Gastrocnemius medialis (tissue), 4 donors: ENCODE results near the gene CASKIN2. TPM values are rescaled to one million over a fixed set of nuclear protein-coding genes. Genes with fewer than 3 reads are reported as not detected.
"Not testable (repeated sequence)": the region's sequence is repeated elsewhere in the genome, so short reads cannot be mapped to it uniquely, and the experiment has no call there.

Experiments used
- ATAC-seq, 2 donors: fragments of 150-250 bp; one replicate each; pipeline ENCODE4 v1.9.1; 2016
- DNase-seq, 2 donors: peaks; one replicate each; pipeline ENCODE4 v3.0.0-alpha.2; 2019
- H3K27ac ChIP-seq, 4 donors: fragments of 200-600 bp; sonication (generic); 1 replicate in 1 of 4; 2 replicates in 3 of 4; pipeline ENCODE4 v1.5.1; 2016 to 2018; ENCODE audit warnings: mild to moderate bottlenecking in 2 of 4, moderate library complexity in 1 of 4
- H3K27me3 ChIP-seq, 3 donors: fragments of 200-600 bp; sonication (generic) in 2 of 3; 1 replicate in 1 of 3; 2 replicates in 2 of 3; pipeline versions ENCODE4 v1.5.1 to v1.6.0; 2016 to 2019; ENCODE audit warnings: mild to moderate bottlenecking in 1 of 3, moderate library complexity in 1 of 3
- H3K36me3 ChIP-seq, 2 donors: fragments of 200-600 bp; sonication (generic) in 1 of 2; one replicate each; pipeline ENCODE4 v1.5.1; 2017 to 2018
- H3K4me1 ChIP-seq, 2 donors: fragments of 200-600 bp; sonication (generic) in 1 of 2; one replicate each; pipeline ENCODE4 v1.5.1; 2016 to 2017; ENCODE audit warnings: mild to moderate bottlenecking in 2 of 2
- H3K4me3 ChIP-seq, 4 donors: fragments of 200-600 bp; sonication (generic) in 3 of 4; 1 replicate in 1 of 4; 2 replicates in 3 of 4; pipeline ENCODE4 v1.5.1; 2016 to 2019; ENCODE audit warnings: mild to moderate bottlenecking in 2 of 4
- H3K9me3 ChIP-seq, 3 donors: fragments of 200-600 bp; sonication (generic) in 2 of 3; 1 replicate in 1 of 3; 2 replicates in 2 of 3; pipeline ENCODE4 v1.5.1; 2016 to 2019
- POLR2A ChIP-seq, 2 donors: fragments of 450-650 bp; IDR thresholded peaks; one replicate each; pipeline ENCODE4 v1.6.1; 2017; ENCODE audit warnings: antibody characterized with exemption in 2 of 2, mild to moderate bottlenecking in 2 of 2, moderate library complexity in 2 of 2
- in situ Hi-C, 4 donors: fragments of 200-750 bp; cut with MboI; loops; one replicate each; pipeline versions ENCODE4 v1.15.0 to v1.8.0; 2017; ENCODE audit warnings: low sequenced_read_pairs in 4 of 4
- intact Hi-C: fragments of 100-400 bp; cut with DNase I; formaldehyde crosslinking; loops from one replicate; pipeline ENCODE4 v1.15.1; 2023; ENCODE audit warnings: low total_unique reads
- total RNA-seq, 4 donors: library from RNA; depleted of rRNA; stranded (reverse); fragments of >200 nt; gene quantifications; one replicate each; pipeline versions ENCODE4 v1.1.0 to v1.2.3, GENCODE V29; 2016
- TF ChIP-seq, protein P1 (sequence below), 5 experiments: fragments of 450-650 bp in 3 of 5; fragments of 200-600 bp in 2 of 5; sonication (generic) in 2 of 5; IDR thresholded peaks in 4 of 5; conservative IDR thresholded peaks in 1 of 5; 1 replicate in 4 of 5; 2 replicates in 1 of 5; pipeline ENCODE4 v1.5.1; 2016 to 2019; ENCODE audit warnings: antibody characterized with exemption in 5 of 5, mild to moderate bottlenecking in 3 of 5, moderate library complexity in 3 of 5

CASKIN2 gene
- total RNA-seq, 4 donors from 2014 or later: 11.3 to 24.1 (median 16.8) TPM

DNA sequence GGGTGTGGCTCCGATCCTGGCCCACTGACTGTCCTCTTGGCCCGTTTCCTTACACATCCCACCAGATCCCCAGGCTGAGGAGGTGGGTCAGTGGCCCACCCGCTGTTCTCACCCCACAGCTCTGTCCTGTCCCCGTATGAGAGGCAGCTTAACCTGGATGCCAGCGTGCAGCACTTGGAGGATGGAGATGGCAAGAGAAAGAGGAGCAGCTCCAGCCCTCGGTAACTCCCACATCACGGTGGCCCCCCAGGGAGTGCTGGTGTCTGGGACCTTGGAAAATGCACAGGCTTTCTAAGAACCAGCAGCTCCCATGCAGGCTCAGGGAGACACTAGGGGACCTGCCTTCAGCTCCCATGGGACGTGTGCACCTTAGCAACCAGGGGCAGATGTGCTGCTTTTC is 6.0 kb upstream of the CASKIN2 start:
- intact Hi-C loops: no loop called here
- in situ Hi-C loops: no loop called here
- Histone ChIP-seq H3K9me3 (no peaks in the 10 kb centered on the region), H3K4me3 (no peak overlapping the region), H3K27me3 (peaks cover 2 to 3% (median 3%) of the 10 kb centered on the region in 3 donors), H3K36me3 (peaks cover 0 to 6% of the 10 kb centered on the region in 2 donors), H3K4me1 (peaks cover 10 to 16% of the 10 kb centered on the region in 2 donors), H3K27ac (no peak overlapping the region)
- ATAC-seq: no peak
- DNase-seq: no peak
- TF ChIP-seq, protein P1, sequence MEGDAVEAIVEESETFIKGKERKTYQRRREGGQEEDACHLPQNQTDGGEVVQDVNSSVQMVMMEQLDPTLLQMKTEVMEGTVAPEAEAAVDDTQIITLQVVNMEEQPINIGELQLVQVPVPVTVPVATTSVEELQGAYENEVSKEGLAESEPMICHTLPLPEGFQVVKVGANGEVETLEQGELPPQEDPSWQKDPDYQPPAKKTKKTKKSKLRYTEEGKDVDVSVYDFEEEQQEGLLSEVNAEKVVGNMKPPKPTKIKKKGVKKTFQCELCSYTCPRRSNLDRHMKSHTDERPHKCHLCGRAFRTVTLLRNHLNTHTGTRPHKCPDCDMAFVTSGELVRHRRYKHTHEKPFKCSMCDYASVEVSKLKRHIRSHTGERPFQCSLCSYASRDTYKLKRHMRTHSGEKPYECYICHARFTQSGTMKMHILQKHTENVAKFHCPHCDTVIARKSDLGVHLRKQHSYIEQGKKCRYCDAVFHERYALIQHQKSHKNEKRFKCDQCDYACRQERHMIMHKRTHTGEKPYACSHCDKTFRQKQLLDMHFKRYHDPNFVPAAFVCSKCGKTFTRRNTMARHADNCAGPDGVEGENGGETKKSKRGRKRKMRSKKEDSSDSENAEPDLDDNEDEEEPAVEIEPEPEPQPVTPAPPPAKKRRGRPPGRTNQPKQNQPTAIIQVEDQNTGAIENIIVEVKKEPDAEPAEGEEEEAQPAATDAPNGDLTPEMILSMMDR (IDR thresholded peaks at IDR 0.05 in 4 of 5, conservative IDR thresholded peaks at IDR 0.05 in 1 of 5): no peak
- no peak for TF ChIP-seq POLR2A (IDR thresholded peaks at IDR 0.05)

GRCh38 chr17:75520413-75520812 is 5.1 kb upstream of the CASKIN2 start:
- H3K36me3 ChIP-seq, intact Hi-C loops, ATAC-seq, H3K27me3 ChIP-seq, H3K27ac ChIP-seq, H3K9me3 ChIP-seq, in situ Hi-C loops, H3K4me3 ChIP-seq, DNase-seq: not testable (repeated sequence)
- peaks cover 5 to 11% of the 10 kb centered on the region in 2 donors for H3K4me1 ChIP-seq

GRCh38 chr17:75518983-75519537 is 3.7 kb upstream of the CASKIN2 start:
- ATAC-seq (no peak), DNase-seq (no peak)
- H3K4me1 ChIP-seq: peaks cover 11 to 19% of the 10 kb centered on the region in 2 donors
- in situ Hi-C loops (loop anchor here in 1 of 4 donors (10.0 kb wide), 1 partner anchor 94 kb away; no protein-coding TSS in a partner anchor), intact Hi-C loops (loop anchor here (10.0 kb wide), 2 partner anchors 224 to 254 kb away; partner anchors contain the start of genes GGA3 and MRPS7)
- no peak overlapping the region for H3K4me3 ChIP-seq
- H3K9me3 ChIP-seq: no peaks in the 10 kb centered on the region
- no peak overlapping the region for H3K27ac ChIP-seq
- H3K36me3 ChIP-seq: peaks cover 0 to 6% of the 10 kb centered on the region in 2 donors
- no peak for TF ChIP-seq POLR2A (IDR thresholded peaks at IDR 0.05)
- TF ChIP-seq, protein P1 (IDR thresholded peaks at IDR 0.05 in 4 of 5, conservative IDR thresholded peaks at IDR 0.05 in 1 of 5): no peak
- H3K27me3 ChIP-seq: no peaks in the 10 kb centered on the region

DNA sequence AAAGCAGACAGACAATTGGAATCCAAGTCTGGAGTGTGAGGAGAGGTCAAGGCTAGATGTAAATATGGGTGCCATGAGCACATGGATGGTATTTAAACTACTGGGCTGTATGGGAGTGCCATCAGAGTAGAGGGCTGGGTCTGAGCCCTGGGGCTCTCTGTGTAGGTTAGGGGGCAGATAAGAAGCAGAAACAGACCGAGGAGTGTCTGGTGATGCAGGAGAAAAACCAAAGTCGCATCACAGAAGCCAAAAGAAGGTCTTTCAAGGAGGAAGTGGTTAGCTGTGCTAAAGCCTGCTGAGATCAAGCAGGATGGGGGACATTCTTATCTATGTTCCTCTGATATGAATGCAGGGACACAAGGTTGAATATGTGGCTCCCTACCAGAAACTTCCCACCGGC is 2.9 kb upstream of the CASKIN2 start:
- H3K9me3 ChIP-seq: no peaks in the 10 kb centered on the region
- no peak overlapping the region for H3K4me3 ChIP-seq
- H3K36me3 ChIP-seq: peaks cover 0 to 6% of the 10 kb centered on the region in 2 donors
- no peak overlapping the region for H3K27ac ChIP-seq
- intact Hi-C loops: loop anchor here (10.0 kb wide), 2 partner anchors 223 to 253 kb away; partner anchors contain the start of genes GGA3 and MRPS7
- DNase-seq (no peak), ATAC-seq (no peak)
- no peaks in the 10 kb centered on the region for H3K27me3 ChIP-seq
- in situ Hi-C loops: loop anchor here in 1 of 4 donors (10.0 kb wide), 1 partner anchor 93 kb away; no protein-coding TSS in a partner anchor
- TF ChIP-seq, protein P1 (IDR thresholded peaks at IDR 0.05 in 4 of 5, conservative IDR thresholded peaks at IDR 0.05 in 1 of 5): no peak
- no peak for TF ChIP-seq POLR2A (IDR thresholded peaks at IDR 0.05)
- H3K4me1 ChIP-seq: peaks cover 19 to 27% of the 10 kb centered on the region in 2 donors

DNA sequence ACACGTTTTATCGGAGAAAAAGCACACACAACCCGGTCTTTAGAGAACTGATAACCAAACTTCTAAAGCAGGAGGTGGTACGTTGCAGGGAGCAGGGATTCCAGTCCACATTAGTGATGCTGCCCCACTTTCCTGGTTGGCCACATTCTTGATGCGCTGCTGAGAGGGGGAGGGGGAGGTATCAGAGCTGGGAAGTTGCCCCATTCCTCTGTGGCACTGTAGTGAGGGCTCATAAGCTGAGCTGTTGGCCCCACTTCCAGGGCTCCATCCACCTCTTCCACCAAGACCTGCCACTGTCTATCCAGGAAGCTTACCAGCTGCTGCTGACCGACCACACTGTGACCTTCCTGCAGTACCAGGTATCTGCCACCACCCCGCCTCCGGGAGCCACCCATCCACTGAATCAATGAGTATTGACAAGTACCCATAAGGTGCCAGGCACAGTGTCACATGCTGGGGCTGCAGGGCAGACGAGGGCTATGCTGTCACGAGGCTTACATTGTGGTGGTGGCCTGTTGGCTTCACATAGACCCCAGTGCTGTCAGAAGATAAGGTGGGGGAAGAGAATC is 2.0 kb upstream of the CASKIN2 start:
- H3K9me3 ChIP-seq: no peaks in the 10 kb centered on the region
- H3K27me3 ChIP-seq: no peaks in the 10 kb centered on the region
- TF ChIP-seq, protein P1 (IDR thresholded peaks at IDR 0.05 in 4 of 5, conservative IDR thresholded peaks at IDR 0.05 in 1 of 5): peak in 1 of 5 experiments; percentile 15
- no peak for TF ChIP-seq POLR2A (IDR thresholded peaks at IDR 0.05)
- intact Hi-C loops: loop anchor here (10.0 kb wide), 2 partner anchors 223 to 253 kb away; partner anchors contain the start of genes GGA3 and MRPS7
- peaks cover 0 to 6% of the 10 kb centered on the region in 2 donors for H3K36me3 ChIP-seq
- H3K4me3 ChIP-seq: peak overlapping the region; percentile 79 to 87 (median 82)
- in situ Hi-C loops: loop anchor here in 1 of 4 donors (10.0 kb wide), 1 partner anchor 93 kb away; no protein-coding TSS in a partner anchor
- H3K27ac ChIP-seq: peak overlapping the region in 2 of 4 donors; percentile 54 to 91
- DNase-seq: no peak
- no peak for ATAC-seq
- H3K4me1 ChIP-seq: peaks cover 23 to 35% of the 10 kb centered on the region in 2 donors
